ENCODE measurements around the gene MTG2. TPM values are rescaled to one million over a fixed set of nuclear protein-coding genes. Genes with fewer than 3 reads are reported as not detected.

MTG2 gene
- polyA plus RNA-seq, 1 donor (not counting 4 experiments of a cell fraction or from before 2014, with no cell fraction given) = 24.7 TPM

DNA sequence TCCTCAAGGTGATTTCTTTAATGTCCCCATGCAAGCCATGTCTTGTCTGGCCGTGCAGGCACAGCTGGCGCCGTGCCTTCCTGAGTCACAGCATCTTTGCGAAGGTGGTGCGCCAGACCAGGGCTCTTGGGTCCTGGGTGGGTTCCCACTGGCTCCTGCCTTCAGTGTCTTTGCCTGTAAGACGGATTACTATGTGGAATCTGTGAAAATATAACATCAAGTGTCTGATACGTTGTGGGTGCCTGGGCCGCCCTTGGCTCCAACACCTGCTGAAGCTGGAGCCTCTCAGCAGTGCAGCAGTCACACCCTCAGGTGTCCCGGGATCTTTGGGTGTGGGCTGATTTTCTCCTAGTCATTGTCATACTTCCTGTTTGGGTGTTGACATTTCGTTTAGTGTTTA is 58.7 kb downstream of the MTG2 start:
- Histone ChIP-seq H3K4me3 (ENCODE audit: control insufficient read depth in 2 of 3, extremely low read depth in 1 of 3, insufficient read depth in 2 of 3, low read depth in 1 of 3, low read length in 3 of 3) (peak overlapping the region in 1 of 3 experiments; percentile 11), H3K9me3 (ENCODE audit: control insufficient read depth, low read depth, low read length) (no peaks in the 10 kb centered on the region), H3K9me1 (ENCODE audit: control insufficient read depth, extremely low read depth, insufficient read depth, low read length) (peaks cover 9% of the 10 kb centered on the region), H4K20me1 (ENCODE audit: control insufficient read depth, extremely low read depth, insufficient read depth, low read length) (peaks cover 40% of the 10 kb centered on the region), H3K9ac (ENCODE audit: control insufficient read depth, extremely low read depth, insufficient read depth, low read length) (no peak overlapping the region), H2AFZ (ENCODE audit: control insufficient read depth, low read length) (no peak overlapping the region), H3K4me2 (ENCODE audit: control insufficient read depth, extremely low read depth, insufficient read depth, low read depth, low read length) (peak overlapping the region; percentile 45), H3K4me1 (ENCODE audit: control insufficient read depth, extremely low read depth, insufficient read depth, low read length) (peaks cover 33% of the 10 kb centered on the region), H3K27me3 (ENCODE audit: control insufficient read depth, extremely low read depth, insufficient read depth, low read length) (no peaks in the 10 kb centered on the region), H3K79me2 (ENCODE audit: control insufficient read depth, insufficient read depth, low read length) (peaks cover 63% of the 10 kb centered on the region), H3K27ac (ENCODE audit: control insufficient read depth, insufficient read depth, low read length) (no peak overlapping the region), H3K36me3 (ENCODE audit: control insufficient read depth in 2 of 2, extremely low read depth in 1 of 2, insufficient read depth in 2 of 2, low read length in 2 of 2) (peaks cover 3 to 20% of the 10 kb centered on the region in 2 experiments)
- TF ChIP-seq EZH2 (IDR thresholded peaks at IDR 0.05; ENCODE audit: low read length) = no peak
- TF ChIP-seq, protein P1, sequence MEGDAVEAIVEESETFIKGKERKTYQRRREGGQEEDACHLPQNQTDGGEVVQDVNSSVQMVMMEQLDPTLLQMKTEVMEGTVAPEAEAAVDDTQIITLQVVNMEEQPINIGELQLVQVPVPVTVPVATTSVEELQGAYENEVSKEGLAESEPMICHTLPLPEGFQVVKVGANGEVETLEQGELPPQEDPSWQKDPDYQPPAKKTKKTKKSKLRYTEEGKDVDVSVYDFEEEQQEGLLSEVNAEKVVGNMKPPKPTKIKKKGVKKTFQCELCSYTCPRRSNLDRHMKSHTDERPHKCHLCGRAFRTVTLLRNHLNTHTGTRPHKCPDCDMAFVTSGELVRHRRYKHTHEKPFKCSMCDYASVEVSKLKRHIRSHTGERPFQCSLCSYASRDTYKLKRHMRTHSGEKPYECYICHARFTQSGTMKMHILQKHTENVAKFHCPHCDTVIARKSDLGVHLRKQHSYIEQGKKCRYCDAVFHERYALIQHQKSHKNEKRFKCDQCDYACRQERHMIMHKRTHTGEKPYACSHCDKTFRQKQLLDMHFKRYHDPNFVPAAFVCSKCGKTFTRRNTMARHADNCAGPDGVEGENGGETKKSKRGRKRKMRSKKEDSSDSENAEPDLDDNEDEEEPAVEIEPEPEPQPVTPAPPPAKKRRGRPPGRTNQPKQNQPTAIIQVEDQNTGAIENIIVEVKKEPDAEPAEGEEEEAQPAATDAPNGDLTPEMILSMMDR (optimal IDR thresholded peaks at IDR 0.05 in 1 of 3, IDR thresholded peaks at IDR 0.05 in 1 of 3, conservative IDR thresholded peaks at IDR 0.05 in 1 of 3; ENCODE audit: extremely low read depth in 1 of 3, insufficient read depth in 2 of 3, low read length in 3 of 3) = no peak
- no peak for FAIRE-seq
- no peak for DNase-seq (ENCODE audit: low read depth, low spot score)
- dilution Hi-C loops (cut with MboI; ENCODE audit: extremely low pct_ligation_motif_present, low sequenced_read_pairs) = no loop called here

DNA sequence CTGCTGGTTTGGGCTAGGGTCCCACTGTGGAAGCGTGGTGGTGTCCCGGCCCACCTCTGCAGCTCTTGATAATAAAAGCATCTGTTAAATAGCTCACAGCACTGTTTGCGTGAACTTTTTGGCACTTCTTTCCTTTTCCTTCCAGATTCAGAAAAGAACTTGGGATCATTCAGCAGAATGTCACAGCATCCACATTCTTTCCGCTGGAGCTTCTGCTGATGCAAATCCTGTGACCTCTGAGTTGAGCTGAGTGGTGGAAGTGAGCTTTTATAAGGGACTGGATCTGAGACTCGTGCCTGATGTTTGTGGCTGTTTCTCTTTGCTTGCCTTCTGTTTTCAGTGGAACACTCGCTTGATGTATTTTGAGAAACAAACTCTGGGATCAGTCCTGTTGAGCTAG is 59.3 kb downstream of the MTG2 start:
- FAIRE-seq (no peak), DNase-seq (ENCODE audit: low read depth, low spot score) (no peak)
- dilution Hi-C loops (cut with MboI; ENCODE audit: extremely low pct_ligation_motif_present, low sequenced_read_pairs) = no loop called here
- no peaks in the 10 kb centered on the region for H3K27me3 ChIP-seq (ENCODE audit: control insufficient read depth, extremely low read depth, insufficient read depth, low read length)
- TF ChIP-seq, protein P1 (optimal IDR thresholded peaks at IDR 0.05 in 1 of 3, IDR thresholded peaks at IDR 0.05 in 1 of 3, conservative IDR thresholded peaks at IDR 0.05 in 1 of 3; ENCODE audit: extremely low read depth in 1 of 3, insufficient read depth in 2 of 3, low read length in 3 of 3) = no peak
- TF ChIP-seq EZH2 (IDR thresholded peaks at IDR 0.05; ENCODE audit: low read length) = no peak
- peaks cover 3 to 20% of the 10 kb centered on the region in 2 experiments for H3K36me3 ChIP-seq (ENCODE audit: control insufficient read depth in 2 of 2, extremely low read depth in 1 of 2, insufficient read depth in 2 of 2, low read length in 2 of 2)
- H3K9me3 ChIP-seq (ENCODE audit: control insufficient read depth, low read depth, low read length) = no peaks in the 10 kb centered on the region
- no peak overlapping the region for H3K4me2 ChIP-seq (ENCODE audit: control insufficient read depth, extremely low read depth, insufficient read depth, low read depth, low read length)
- peaks cover 47% of the 10 kb centered on the region for H4K20me1 ChIP-seq (ENCODE audit: control insufficient read depth, extremely low read depth, insufficient read depth, low read length)
- H3K4me3 ChIP-seq (ENCODE audit: control insufficient read depth in 2 of 3, extremely low read depth in 1 of 3, insufficient read depth in 2 of 3, low read depth in 1 of 3, low read length in 3 of 3) = no peak overlapping the region
- peaks cover 70% of the 10 kb centered on the region for H3K79me2 ChIP-seq (ENCODE audit: control insufficient read depth, insufficient read depth, low read length)
- peaks cover 9% of the 10 kb centered on the region for H3K9me1 ChIP-seq (ENCODE audit: control insufficient read depth, extremely low read depth, insufficient read depth, low read length)
- H3K9ac ChIP-seq (ENCODE audit: control insufficient read depth, extremely low read depth, insufficient read depth, low read length) = no peak overlapping the region
- peaks cover 33% of the 10 kb centered on the region for H3K4me1 ChIP-seq (ENCODE audit: control insufficient read depth, extremely low read depth, insufficient read depth, low read length)
- H3K27ac ChIP-seq (ENCODE audit: control insufficient read depth, insufficient read depth, low read length) = no peak overlapping the region
- no peak overlapping the region for H2AFZ ChIP-seq (ENCODE audit: control insufficient read depth, low read length)

Measured in keratinocyte (primary cell).